Right lobe of liver (tissue), 4 donors: Measurements from ENCODE around the gene PNPLA7.

Experiments
- CTCF ChIP-seq, 4 donors: fragments of 200-600 bp in 3 of 4; fragments of 450-650 bp in 1 of 4; IDR thresholded peaks; one replicate each; pipeline versions ENCODE4 v1.5.1 to v1.8.0; 2016 to 2022; ENCODE audit warnings: antibody characterized with exemption in 4 of 4, mild to moderate bottlenecking in 2 of 4
- POLR2A ChIP-seq: fragments of 450-650 bp; IDR thresholded peaks from one replicate; pipeline ENCODE4 v1.6.1; 2017; ENCODE audit warnings: antibody characterized with exemption, mild to moderate bottlenecking
- donor health status: DM: no; HTN: no; CAD: no.
- donor health status: DM: no; HTN: no; CAD: no.
- donor health status: DM: no; HTN: yes; CAD: no.

DNA sequence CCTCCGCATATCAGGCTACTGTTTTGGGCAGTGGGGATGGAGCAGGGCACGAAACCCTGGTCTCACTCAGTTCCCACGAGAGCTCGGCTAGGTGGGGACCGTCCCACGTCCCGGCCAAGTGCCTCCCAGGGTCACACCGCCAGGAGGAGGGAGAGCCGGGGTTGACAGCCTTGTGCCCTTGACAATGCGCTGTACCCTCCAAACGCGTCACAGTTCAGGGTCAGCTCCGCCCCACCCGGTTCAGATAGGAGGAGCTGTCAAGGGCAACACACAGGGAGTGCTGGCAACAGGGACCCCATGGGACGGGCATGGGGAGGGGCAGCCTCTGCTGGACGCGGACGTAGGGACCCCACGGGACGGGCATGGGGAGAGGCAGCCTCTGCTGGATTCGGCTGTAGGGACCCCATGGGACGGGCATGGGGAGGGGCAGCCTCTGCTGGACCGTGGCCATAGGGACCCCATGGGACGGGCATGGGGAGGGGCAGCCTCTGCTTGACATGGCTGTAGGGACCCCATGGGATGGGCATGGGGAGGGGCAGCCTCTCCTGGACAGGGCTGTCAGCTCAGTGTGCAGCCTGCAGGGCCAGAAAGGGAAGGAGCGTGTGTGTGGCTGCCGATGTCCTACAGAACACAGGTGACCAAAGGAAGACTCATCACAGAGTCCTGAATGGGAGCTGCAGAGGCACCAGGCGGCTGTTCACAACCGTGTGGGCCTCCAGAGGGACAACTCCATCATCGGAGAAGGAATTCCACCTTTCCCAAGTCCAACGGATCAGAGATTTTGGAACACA is 29.4 kb downstream of the PNPLA7 start:
- TF ChIP-seq CTCF (IDR thresholded peaks at IDR 0.05) = no peak
- TF ChIP-seq POLR2A = no peak
